HCT116 (cell line): ENCODE measurements around the gene TRIM14. TPM values are rescaled to one million over a fixed set of nuclear protein-coding genes. Genes with fewer than 3 reads are reported as not detected.

Experiments used
- ATAC-seq: fragments of 200-7000 bp; cut with Tn5 transposase; 2 replicates; pipeline ENCODE4 v1.9.1; 2020; ENCODE audit warnings: mild to moderate bottlenecking, moderate library complexity
- BruUV-seq: library from RNA; stranded (reverse); fragments of 400-500 nt; replicated peaks from 2 replicates; lab custom pipeline; 2021; lab: Mats Ljungman, UMichigan
- CTCF ChIA-PET: fragments of 300-600 bp; sonication (Branson Sonifier 250); formaldehyde crosslinking; loops from one replicate; lab custom pipeline; 2021; ENCODE audit warnings: antibody characterized with exemption; lab: Charles Lee
- POLR2A ChIA-PET: fragments of 300-600, 350-600 bp; sonication (Branson Sonifier 250); formaldehyde crosslinking; loops from one replicate; lab custom pipeline; 2021; ENCODE audit warnings: antibody characterized with exemption; lab: Charles Lee
- RAD21 ChIA-PET, 2 experiments: fragments of 300-600 bp; sonication (Branson Sonifier 250); formaldehyde crosslinking; loops; one replicate each; lab custom pipeline; 2023; ENCODE audit warnings: low total read pairs in 2 of 2; ENCODE audit not compliant: uncharacterized antibody in 2 of 2, unreplicated experiment in 2 of 2, low non-redundant PET in 1 of 2; lab: Charles Lee
- DNase-seq: peaks from one replicate; pipeline ENCODE4 v3.0.0-alpha.2; 2010; ENCODE audit warnings: low read depth, low spot score
- H2AFZ ChIP-seq: fragments of 200-600 bp; shearing (Covaris generic), sonication (generic); 2 replicates; pipeline ENCODE4 v1.6.1; 2017; ENCODE audit warnings: low read depth, mixed run types, mixed read lengths, antibody characterized with exemption, low read length; ENCODE audit not compliant: poor library complexity, severe bottlenecking
- H3K27ac ChIP-seq: 2 replicates; pipeline ENCODE4 v1.5.1; 2012; ENCODE audit warnings: low read depth, low read length
- H3K27me3 ChIP-seq: fragments of 200-600 bp; sonication (generic); 2 replicates; pipeline ENCODE4 v1.6.1; 2016; ENCODE audit warnings: mixed run types, low read length, mixed read lengths; ENCODE audit not compliant: insufficient read depth
- H3K36me3 ChIP-seq, 2 experiments: fragments of 200-500 bp in 1 of 2; fragments of 200-600 bp in 1 of 2; sonication (Bioruptor generic) in 1 of 2; sonication (generic) in 1 of 2; 2 replicates each; pipeline versions ENCODE4 v1.5.1 to v1.6.1; 2014 to 2016; ENCODE audit warnings: low read length in 2 of 2, inconsistent platforms in 1 of 2, mixed read lengths in 1 of 2, mixed run types in 1 of 2; ENCODE audit not compliant: insufficient read depth in 2 of 2, control insufficient read depth in 1 of 2
- H3K4me1 ChIP-seq, 2 experiments: fragments of 200-600 bp in 1 of 2; sonication (generic) in 1 of 2; 2 replicates each; pipeline versions ENCODE4 v1.5.1 to v1.6.1; 2012 to 2017; ENCODE audit warnings: low read length in 2 of 2, inconsistent platforms in 1 of 2, mild to moderate bottlenecking in 1 of 2, mixed read lengths in 1 of 2, mixed run types in 1 of 2, moderate library complexity in 1 of 2; ENCODE audit not compliant: insufficient read depth in 2 of 2, control insufficient read depth in 1 of 2
- H3K4me2 ChIP-seq: fragments of 200-600 bp; sonication (generic); 2 replicates; pipeline ENCODE4 v1.6.1; 2017; ENCODE audit warnings: mixed run types, low read length, mixed read lengths
- H3K4me3 ChIP-seq, 2 experiments: fragments of 200-600 bp in 1 of 2; sonication (generic) in 1 of 2; replicated peaks in 1 of 2; 2 replicates each; pipeline ENCODE4 v1.5.1; 2011 to 2016; ENCODE audit warnings: low read length in 2 of 2, control low read depth in 1 of 2, low read depth in 1 of 2, mild to moderate bottlenecking in 1 of 2, mixed read lengths in 1 of 2, mixed run types in 1 of 2
- H3K79me2 ChIP-seq: fragments of 200-600 bp; sonication (generic); 2 replicates; pipeline ENCODE4 v1.6.1; 2017; ENCODE audit warnings: mild to moderate bottlenecking, mixed run types, low read length, moderate library complexity, mixed read lengths; ENCODE audit not compliant: insufficient read depth
- H3K9ac ChIP-seq: fragments of 200-600 bp; sonication (generic); 2 replicates; pipeline ENCODE4 v1.6.1; 2016; ENCODE audit warnings: low read length, mixed read lengths
- H3K9me2 ChIP-seq: fragments of 200-600 bp; sonication (generic), shearing (Covaris generic); 2 replicates; pipeline ENCODE4 v1.6.1; 2017; ENCODE audit warnings: mixed run types, mild to moderate bottlenecking, moderate library complexity; ENCODE audit not compliant: insufficient read depth
- H3K9me3 ChIP-seq, 2 experiments: fragments of 200-500 bp in 1 of 2; fragments of 200-600 bp in 1 of 2; sonication (Bioruptor generic) in 1 of 2; sonication (generic) in 1 of 2; 2 replicates each; pipeline ENCODE4 v1.6.1; 2014 to 2017; ENCODE audit warnings: low read length in 2 of 2, mixed read lengths in 2 of 2, inconsistent platforms in 1 of 2, low read depth in 1 of 2, mild to moderate bottlenecking in 1 of 2, mixed run types in 1 of 2, moderate library complexity in 1 of 2; ENCODE audit not compliant: control insufficient read depth in 1 of 2, insufficient read depth in 1 of 2
- H4K20me1 ChIP-seq: fragments of 200-600 bp; sonication (generic), shearing (Covaris generic); 2 replicates; pipeline ENCODE4 v1.6.1; 2017; ENCODE audit warnings: mixed run types, mild to moderate bottlenecking, moderate library complexity; ENCODE audit not compliant: insufficient read depth
- ATF3 ChIP-seq: IDR thresholded peaks from 2 replicates; pipeline ENCODE4 v1.6.1; 2012
- CBX3 ChIP-seq: IDR thresholded peaks from 2 replicates; pipeline ENCODE4 v1.6.1; 2012; ENCODE audit warnings: low read depth
- CEBPB ChIP-seq: IDR thresholded peaks from 2 replicates; pipeline ENCODE4 v1.6.1; 2012; ENCODE audit warnings: low read depth
- CTCF ChIP-seq, 3 experiments: fragments of 200-600 bp in 1 of 3; sonication (generic) in 1 of 3; IDR thresholded peaks in 2 of 3; conservative IDR thresholded peaks in 1 of 3; 2 replicates each; pipeline ENCODE4 v1.5.1; 2012 to 2017; ENCODE audit warnings: low read depth in 2 of 3, low read length in 2 of 3, antibody characterized with exemption in 1 of 3, borderline replicate concordance in 1 of 3, control low read depth in 1 of 3, mild to moderate bottlenecking in 1 of 3, mixed read lengths in 1 of 3, mixed run types in 1 of 3, moderate library complexity in 1 of 3; ENCODE audit not compliant: insufficient read depth in 1 of 3
- EGR1 ChIP-seq: IDR thresholded peaks from 2 replicates; pipeline ENCODE4 v1.6.1; 2012; ENCODE audit warnings: low read depth
- EZH2phosphoT487 ChIP-seq: fragments of 200-600 bp; IDR thresholded peaks from 2 replicates; pipeline ENCODE4 v1.6.1; 2018; ENCODE audit warnings: antibody characterized with exemption, borderline replicate concordance
- FOSL1 ChIP-seq: IDR thresholded peaks from 2 replicates; pipeline ENCODE4 v1.6.1; 2012; ENCODE audit warnings: low read depth
- JUND ChIP-seq: IDR thresholded peaks from 2 replicates; pipeline ENCODE4 v1.6.1; 2012
- RAD21 ChIP-seq: IDR thresholded peaks from 2 replicates; pipeline ENCODE4 v1.6.1; 2012; ENCODE audit warnings: low read depth, mild to moderate bottlenecking
- REST ChIP-seq: IDR thresholded peaks from 2 replicates; pipeline ENCODE4 v1.6.1; 2012; ENCODE audit warnings: low read depth
- SP1 ChIP-seq: IDR thresholded peaks from 2 replicates; pipeline ENCODE4 v1.6.1; 2012; ENCODE audit warnings: low read depth
- SRF ChIP-seq: IDR thresholded peaks from 2 replicates; pipeline ENCODE4 v1.6.1; 2012; ENCODE audit warnings: low read depth
- YY1 ChIP-seq: IDR thresholded peaks from 2 replicates; pipeline ENCODE4 v1.6.1; 2011; ENCODE audit warnings: low read length, low read depth, moderate library complexity, mild to moderate bottlenecking; ENCODE audit not compliant: insufficient replicate concordance; ENCODE audit errors: extremely low read depth
- ZFX ChIP-seq: fragments of 450-650 bp; IDR thresholded peaks from 2 replicates; pipeline ENCODE4 v1.6.1; 2017
- ZNF274 ChIP-seq: fragments of 200-500 bp; sonication (Bioruptor generic); IDR thresholded peaks from 2 replicates; pipeline ENCODE4 v1.6.1; 2014; ENCODE audit warnings: mild to moderate bottlenecking, low read depth, low read length, inconsistent platforms
- intact Hi-C: fragments of 100-400 bp; cut with micrococcal nuclease; formaldehyde crosslinking; loops from 2 replicates; pipeline ENCODE4 v1.10.0; 2022
- total RNA-seq: library from RNA; stranded (reverse); gene quantifications from one replicate; pipeline ENCODE4 v1.2.1, GENCODE V29; 2021; ENCODE audit not compliant: unreplicated experiment

TRIM14 gene
- total RNA-seq, 1 experiment from 2014 or later, result 24.4 TPM

GRCh38 chr9:98034593-98035546 lies 84.2 kb downstream of the TRIM14 start:
- Histone ChIP-seq H3K9me3 (no peaks in the 10 kb centered on the region), H4K20me1 (no peaks in the 10 kb centered on the region)
- ATAC-seq, result peak; percentile 97
- peak; percentile 76 for DNase-seq
- TF ChIP-seq CEBPB (no peak), ZNF274 (no peak), CTCF (IDR thresholded peaks at IDR 0.05 in 2 of 3, conservative IDR thresholded peaks at IDR 0.05 in 1 of 3; ENCODE audit: borderline replicate concordance in 1 of 3, insufficient read depth in 1 of 3, low read depth in 2 of 3, low read length in 2 of 3) (peak; percentile 64 to 89 (median 85)), ATF3 (no peak), ZFX (no peak), SP1 (no peak), SRF (no peak), JUND (no peak), YY1 (no peak), CBX3 (peak; percentile 44; the same call in 1 of the 2 replicates), EZH2phosphoT487 (no peak), REST (no peak), RAD21 (peak; percentile 49), FOSL1 (no peak), EGR1 (no peak)
- TF ChIP-seq, all 23 proteins: peak for 3
- peak overlapping the region; percentile 53 for H3K4me2 ChIP-seq
- H3K4me1 ChIP-seq, result peaks cover 0 to 31% of the 10 kb centered on the region in 2 experiments; a peak in 2 of 4 replicates
- intact Hi-C loops, result loop anchor here (1.0 to 5.0 kb wide), 2 partner anchors 98 to 112 kb away; partner anchors contain the start of gene HEMGN
- ChIA-PET CTCF (interaction anchor here (0.6 to 2.4 kb wide), 16 partner anchors 9 to 355 kb away, joined by 3 to 20 read pairs (median 4); partner anchors contain the start of genes NANS and TRMO), RAD21 (no interaction called here), POLR2A (interaction anchor here (0.6 to 1.7 kb wide), 2 partner anchors 10 to 22 kb away, joined by 3 to 8 read pairs; partner anchors contain the start of gene NANS)
- no TSS peak for BruUV-seq
- H3K9me2 ChIP-seq, result no peaks in the 10 kb centered on the region
- no peaks in the 10 kb centered on the region for H3K27me3 ChIP-seq
- H3K4me3 ChIP-seq, result 0 out of 4 replicates have a peak overlapping the region, but pooled peaks of 1 of the 2 experiments have one; percentile 4
- no peaks in the 10 kb centered on the region; a peak in 1 of 4 replicates for H3K36me3 ChIP-seq
- no peak overlapping the region for H3K27ac ChIP-seq
- 0 out of 2 replicates have a peak overlapping the region, but pooled peaks have one; percentile 22 for H3K9ac ChIP-seq
- no peaks in the 10 kb centered on the region for H3K79me2 ChIP-seq
- peak overlapping the region; percentile 46 for H2AFZ ChIP-seq
